Mammary epithelial cell (primary cell): ENCODE measurements around the gene TIPIN.
"Not testable (repeated sequence)": the region's sequence is repeated elsewhere in the genome, so short reads cannot be mapped to it uniquely, and the experiment has no call there.

Experiments used
- EZH2 ChIP-seq: IDR thresholded peaks from 2 replicates; pipeline ENCODE4 v1.6.1; 2012; ENCODE audit warnings: low read length, inconsistent platforms, borderline replicate concordance
- TF ChIP-seq, protein P1 (sequence below), 2 donors: IDR thresholded peaks in 1 of 2; conservative IDR thresholded peaks in 1 of 2; 2 replicates each; pipeline ENCODE4 v1.5.1; 2011 to 2012; ENCODE audit warnings: inconsistent platforms in 2 of 2, low read length in 2 of 2, mild to moderate bottlenecking in 2 of 2, control low read depth in 1 of 2, low read depth in 1 of 2; ENCODE audit not compliant: insufficient read depth in 1 of 2; ENCODE audit errors: extremely low read depth in 1 of 2

DNA sequence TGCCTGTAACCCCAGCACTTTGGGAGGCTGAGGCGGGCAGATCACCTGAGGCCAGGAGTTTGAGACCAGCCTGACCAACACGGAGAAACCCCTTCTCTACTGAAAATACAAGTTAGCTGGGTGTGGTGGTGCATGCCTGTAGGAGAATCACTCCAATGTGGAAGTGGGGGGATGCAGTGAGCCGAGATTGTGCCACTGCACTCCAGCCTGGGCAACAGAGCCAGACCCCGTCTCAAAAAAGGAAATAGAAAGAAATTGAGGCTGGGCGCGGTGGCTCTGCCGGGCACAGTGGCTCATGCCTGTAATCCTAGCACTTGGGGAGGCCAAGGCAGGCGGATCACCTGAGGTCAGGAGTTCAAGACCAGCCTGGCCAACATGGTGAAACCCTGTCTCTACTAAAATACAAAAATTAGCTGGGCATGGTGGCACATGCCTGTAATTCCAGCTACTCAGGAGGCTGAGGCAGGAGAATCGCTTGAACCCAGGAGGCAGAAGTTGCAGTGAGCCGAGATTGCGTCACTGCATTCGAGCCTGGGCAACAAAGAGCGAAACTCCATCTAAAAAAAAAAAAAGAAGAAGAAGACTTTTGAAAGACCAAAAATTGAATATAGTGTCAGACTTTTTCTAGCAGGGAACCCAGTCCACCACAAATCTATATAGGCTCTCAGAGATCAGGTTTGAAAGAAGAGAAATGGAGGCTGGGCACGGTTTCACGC lies 5.4 kb upstream of the TIPIN start:
- TF ChIP-seq, protein P1, sequence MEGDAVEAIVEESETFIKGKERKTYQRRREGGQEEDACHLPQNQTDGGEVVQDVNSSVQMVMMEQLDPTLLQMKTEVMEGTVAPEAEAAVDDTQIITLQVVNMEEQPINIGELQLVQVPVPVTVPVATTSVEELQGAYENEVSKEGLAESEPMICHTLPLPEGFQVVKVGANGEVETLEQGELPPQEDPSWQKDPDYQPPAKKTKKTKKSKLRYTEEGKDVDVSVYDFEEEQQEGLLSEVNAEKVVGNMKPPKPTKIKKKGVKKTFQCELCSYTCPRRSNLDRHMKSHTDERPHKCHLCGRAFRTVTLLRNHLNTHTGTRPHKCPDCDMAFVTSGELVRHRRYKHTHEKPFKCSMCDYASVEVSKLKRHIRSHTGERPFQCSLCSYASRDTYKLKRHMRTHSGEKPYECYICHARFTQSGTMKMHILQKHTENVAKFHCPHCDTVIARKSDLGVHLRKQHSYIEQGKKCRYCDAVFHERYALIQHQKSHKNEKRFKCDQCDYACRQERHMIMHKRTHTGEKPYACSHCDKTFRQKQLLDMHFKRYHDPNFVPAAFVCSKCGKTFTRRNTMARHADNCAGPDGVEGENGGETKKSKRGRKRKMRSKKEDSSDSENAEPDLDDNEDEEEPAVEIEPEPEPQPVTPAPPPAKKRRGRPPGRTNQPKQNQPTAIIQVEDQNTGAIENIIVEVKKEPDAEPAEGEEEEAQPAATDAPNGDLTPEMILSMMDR (conservative IDR thresholded peaks at IDR 0.05 in 1 of 2, IDR thresholded peaks at IDR 0.05 in 1 of 2; ENCODE audit: extremely low read depth in 1 of 2, insufficient read depth in 1 of 2, low read depth in 1 of 2, low read length in 2 of 2), result not testable (repeated sequence)
- not testable (repeated sequence) for TF ChIP-seq EZH2
